Nephron progenitor cell (in vitro differentiated cells): ENCODE results near the gene TNFRSF18.
A peak's percentile ranks its signal among the peaks of the same experiment; 100 is the strongest.

Experiments used
- DNase-seq: peaks from one replicate; pipeline ENCODE4 v3.0.0; 2021
- H3K27ac Mint-ChIP-seq: 2 replicates; pipeline ENCODE4 v1.8.0; 2021; ENCODE audit warnings: mild to moderate bottlenecking, moderate library complexity, mixed read lengths
- H3K27me3 Mint-ChIP-seq: 2 replicates; pipeline ENCODE4 v1.8.0; 2021; ENCODE audit warnings: mild to moderate bottlenecking, low read depth, mixed read lengths; ENCODE audit not compliant: poor library complexity
- H3K36me3 Mint-ChIP-seq: 2 replicates; pipeline ENCODE4 v1.8.0; 2021; ENCODE audit warnings: low read depth, mixed read lengths
- H3K4me1 Mint-ChIP-seq: 2 replicates; pipeline ENCODE4 v1.8.0; 2021; ENCODE audit warnings: mixed read lengths
- H3K4me3 Mint-ChIP-seq: 2 replicates; pipeline ENCODE4 v1.8.0; 2021; ENCODE audit warnings: mild to moderate bottlenecking, moderate library complexity, mixed read lengths
- H3K9me3 Mint-ChIP-seq: 2 replicates; pipeline ENCODE4 v1.8.0; 2021; ENCODE audit warnings: mild to moderate bottlenecking, moderate library complexity, mixed read lengths
- TF ChIP-seq, protein P1 (sequence below): fragments of 200-600 bp; sonication (generic); IDR thresholded peaks from 2 replicates; pipeline ENCODE4 v1.5.0; 2021; ENCODE audit warnings: antibody characterized with exemption

The TNFRSF18 gene

DNA sequence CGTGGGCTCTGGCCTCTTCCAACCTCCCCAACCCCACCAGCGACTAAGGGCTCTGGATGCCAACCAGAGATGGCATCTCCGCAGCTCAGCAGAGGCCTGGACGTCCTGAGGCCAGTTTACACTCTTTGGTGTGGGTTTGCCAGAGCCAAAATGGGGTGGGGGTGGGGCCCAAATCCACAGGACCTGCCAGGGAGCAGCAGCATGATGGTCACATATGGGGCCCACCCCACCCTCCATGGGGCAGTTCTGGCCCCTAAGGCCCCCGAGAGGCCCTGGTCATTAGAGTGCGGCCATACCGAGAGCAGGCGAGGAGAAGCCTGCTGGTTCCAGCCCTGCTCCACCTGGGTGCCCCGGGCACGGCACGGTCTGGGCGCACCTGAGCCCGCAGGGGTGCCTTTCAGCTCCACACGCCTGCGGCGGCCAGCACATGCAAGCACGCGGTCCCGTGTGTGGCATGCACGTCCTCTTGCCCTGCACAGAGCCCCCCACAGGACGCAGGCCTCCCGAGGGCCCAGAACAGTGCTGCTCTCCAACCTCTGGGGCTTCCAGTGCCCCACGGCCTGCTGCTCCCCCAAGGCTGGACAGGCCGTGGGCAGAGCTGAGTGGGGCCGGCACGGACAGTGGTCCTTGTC lies 35.3 kb upstream of the TNFRSF18 start:
- Mint-ChIP-seq H3K4me3 (no peak overlapping the region), H3K4me1 (peaks cover 17% of the 10 kb centered on the region), H3K27ac (no peak overlapping the region), H3K36me3 (no peaks in the 10 kb centered on the region), H3K9me3 (no peaks in the 10 kb centered on the region), H3K27me3 (peaks cover 4% of the 10 kb centered on the region)
- TF ChIP-seq, protein P1, sequence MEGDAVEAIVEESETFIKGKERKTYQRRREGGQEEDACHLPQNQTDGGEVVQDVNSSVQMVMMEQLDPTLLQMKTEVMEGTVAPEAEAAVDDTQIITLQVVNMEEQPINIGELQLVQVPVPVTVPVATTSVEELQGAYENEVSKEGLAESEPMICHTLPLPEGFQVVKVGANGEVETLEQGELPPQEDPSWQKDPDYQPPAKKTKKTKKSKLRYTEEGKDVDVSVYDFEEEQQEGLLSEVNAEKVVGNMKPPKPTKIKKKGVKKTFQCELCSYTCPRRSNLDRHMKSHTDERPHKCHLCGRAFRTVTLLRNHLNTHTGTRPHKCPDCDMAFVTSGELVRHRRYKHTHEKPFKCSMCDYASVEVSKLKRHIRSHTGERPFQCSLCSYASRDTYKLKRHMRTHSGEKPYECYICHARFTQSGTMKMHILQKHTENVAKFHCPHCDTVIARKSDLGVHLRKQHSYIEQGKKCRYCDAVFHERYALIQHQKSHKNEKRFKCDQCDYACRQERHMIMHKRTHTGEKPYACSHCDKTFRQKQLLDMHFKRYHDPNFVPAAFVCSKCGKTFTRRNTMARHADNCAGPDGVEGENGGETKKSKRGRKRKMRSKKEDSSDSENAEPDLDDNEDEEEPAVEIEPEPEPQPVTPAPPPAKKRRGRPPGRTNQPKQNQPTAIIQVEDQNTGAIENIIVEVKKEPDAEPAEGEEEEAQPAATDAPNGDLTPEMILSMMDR = no peak
- DNase-seq = no peak

DNA sequence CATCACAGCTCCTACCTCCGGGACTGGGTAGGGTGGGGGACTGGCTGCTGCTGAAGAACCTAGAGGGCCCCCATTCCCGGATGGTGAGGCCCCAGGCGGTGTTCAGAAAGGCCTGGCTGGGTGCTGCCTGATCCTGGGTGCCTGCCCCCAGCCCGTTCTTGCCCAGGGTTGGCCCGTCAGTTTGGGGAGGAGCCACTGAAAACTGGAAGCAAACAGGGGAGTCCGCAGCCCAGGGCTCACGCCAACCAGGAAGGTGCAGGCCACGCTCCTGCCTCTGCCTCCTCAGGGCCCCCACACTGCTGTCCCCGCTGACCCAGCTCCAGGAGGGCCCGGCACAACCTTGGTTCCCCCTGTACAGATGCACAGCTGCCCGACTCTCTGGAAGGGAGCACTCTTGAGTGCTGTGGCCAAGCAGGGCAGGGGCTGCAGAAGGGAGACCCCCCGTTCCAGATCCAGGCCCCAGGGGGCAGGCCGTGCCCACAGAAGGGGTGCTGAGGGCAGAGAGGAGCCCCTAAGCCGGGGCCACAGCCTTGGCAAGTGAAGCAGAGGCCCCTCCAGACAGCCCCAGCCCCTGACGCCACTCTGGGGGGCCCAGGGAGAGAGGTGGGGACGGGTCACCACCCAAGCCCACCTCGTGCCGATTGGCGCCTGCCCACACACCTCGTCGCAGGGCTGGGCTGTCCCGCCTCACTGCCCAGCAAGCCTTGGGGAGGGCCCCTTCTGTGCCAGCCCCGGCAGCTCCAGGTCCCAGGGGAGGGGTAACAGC lies 34.6 kb upstream of the TNFRSF18 start:
- H3K9me3 Mint-ChIP-seq = no peaks in the 10 kb centered on the region
- no peaks in the 10 kb centered on the region for H3K36me3 Mint-ChIP-seq
- no peak overlapping the region for H3K27ac Mint-ChIP-seq
- H3K27me3 Mint-ChIP-seq = peaks cover 2% of the 10 kb centered on the region
- DNase-seq = no peak
- H3K4me3 Mint-ChIP-seq = no peak overlapping the region
- TF ChIP-seq, protein P1 = no peak
- peaks cover 17% of the 10 kb centered on the region for H3K4me1 Mint-ChIP-seq

DNA sequence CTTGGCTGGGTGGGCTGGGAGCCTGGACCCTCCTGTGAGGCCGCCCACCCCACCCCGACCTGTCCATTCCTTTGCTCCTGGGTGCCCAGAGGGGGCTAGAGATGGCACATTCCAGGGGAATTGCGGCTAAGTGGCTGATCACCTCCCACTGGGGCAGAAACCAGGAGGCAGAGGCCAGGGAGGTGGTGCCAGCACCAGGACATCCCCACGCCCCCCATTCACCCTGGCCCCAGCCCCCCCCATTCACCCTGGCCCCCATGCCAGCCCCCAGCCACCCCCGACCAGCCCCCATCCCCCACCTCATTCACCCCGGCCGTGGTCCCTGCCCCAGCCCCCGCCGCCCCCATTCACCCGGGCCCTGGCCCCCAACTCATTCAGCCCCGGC lies 33.9 kb upstream of the TNFRSF18 start:
- Mint-ChIP-seq H3K27ac (no peak overlapping the region), H3K36me3 (no peaks in the 10 kb centered on the region), H3K27me3 (no peaks in the 10 kb centered on the region), H3K4me1 (peaks cover 17% of the 10 kb centered on the region), H3K4me3 (no peak overlapping the region), H3K9me3 (no peaks in the 10 kb centered on the region)
- DNase-seq = no peak
- TF ChIP-seq, protein P1 = no peak

DNA sequence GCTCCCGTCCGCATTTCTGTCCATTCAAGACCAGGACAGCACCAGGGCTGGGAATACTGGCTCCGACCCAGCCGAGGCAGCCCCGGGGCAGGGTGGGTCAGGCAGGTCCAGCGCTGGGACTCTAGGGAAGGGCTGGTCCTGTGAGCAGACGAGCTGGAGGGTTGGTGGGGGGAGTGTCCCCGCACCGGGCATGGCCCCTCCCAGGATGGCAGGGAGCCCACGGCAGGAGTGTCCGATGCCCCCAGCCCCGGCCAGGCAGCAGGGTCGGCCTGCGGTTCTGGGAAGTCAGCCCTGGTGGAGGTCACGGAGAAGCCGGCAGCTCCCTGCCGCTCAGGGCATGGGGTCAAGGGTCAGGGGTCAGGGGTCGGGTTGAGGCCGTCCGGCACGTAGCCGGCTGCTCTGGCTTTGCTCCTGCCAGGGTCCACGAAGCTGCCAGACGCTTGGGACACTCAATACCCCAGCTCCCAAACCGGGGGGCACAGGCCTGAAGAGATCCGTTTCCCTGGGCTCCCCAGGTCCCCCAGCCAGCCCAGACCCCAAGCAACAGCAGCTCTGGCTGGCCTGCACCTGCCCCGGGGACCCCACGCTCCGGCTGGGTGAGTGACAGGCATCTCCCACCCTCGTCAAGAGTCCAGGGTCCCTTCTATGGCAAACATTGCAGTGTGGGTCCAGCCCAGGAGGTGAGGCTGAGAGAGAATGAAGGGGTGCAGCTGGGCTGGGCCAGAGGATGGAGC lies 33.4 kb upstream of the TNFRSF18 start:
- peak; percentile 82 for DNase-seq
- no peaks in the 10 kb centered on the region for H3K27me3 Mint-ChIP-seq
- H3K4me3 Mint-ChIP-seq = no peak overlapping the region
- no peak overlapping the region for H3K27ac Mint-ChIP-seq
- peaks cover 4% of the 10 kb centered on the region for H3K36me3 Mint-ChIP-seq
- H3K4me1 Mint-ChIP-seq = peaks cover 22% of the 10 kb centered on the region
- TF ChIP-seq, protein P1 = no peak
- H3K9me3 Mint-ChIP-seq = no peaks in the 10 kb centered on the region

DNA sequence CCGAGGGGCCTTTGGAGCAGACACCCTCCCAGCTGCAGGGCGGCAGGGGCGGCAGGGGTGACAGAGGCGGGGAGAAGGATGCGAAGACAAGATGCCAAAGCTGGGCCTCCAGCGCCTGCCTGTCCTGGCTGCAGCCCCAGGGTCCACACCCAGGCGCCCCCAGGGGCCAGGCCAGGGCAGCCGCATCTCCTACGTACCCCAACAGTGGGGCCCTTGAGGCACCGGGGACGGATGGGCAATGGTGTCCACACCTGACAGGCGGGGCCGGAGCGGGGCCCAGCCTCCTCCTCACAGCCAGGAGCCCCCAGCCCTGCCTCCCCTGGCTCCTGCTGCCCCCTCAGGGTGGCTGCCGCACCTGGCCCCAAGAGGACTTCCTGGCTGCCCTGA lies 32.8 kb upstream of the TNFRSF18 start:
- Mint-ChIP-seq H3K27ac (no peak overlapping the region), H3K4me1 (peaks cover 28% of the 10 kb centered on the region), H3K36me3 (peaks cover 10% of the 10 kb centered on the region), H3K9me3 (no peaks in the 10 kb centered on the region), H3K4me3 (no peak overlapping the region), H3K27me3 (no peaks in the 10 kb centered on the region)
- TF ChIP-seq, protein P1 = no peak
- DNase-seq = no peak
